Measurements from ENCODE around the gene ITGAV.

ITGAV gene

GRCh38 chr2:186645999-186646398 lies 56.1 kb downstream of the ITGAV start:
- no peaks in the 10 kb centered on the region for H3K9me3 ChIP-seq (ENCODE audit: control insufficient read depth in 1 of 2, low read length in 2 of 2)
- no peaks in the 10 kb centered on the region for H3K27me3 ChIP-seq (ENCODE audit: control insufficient read depth in 1 of 2, insufficient read depth in 2 of 2, low read length in 2 of 2)
- H3K4me3 ChIP-seq (ENCODE audit: low read depth in 1 of 2, low read length in 2 of 2), result no peak overlapping the region
- no peak overlapping the region for H3K27ac ChIP-seq (ENCODE audit: low read depth, low read length)
- no peak overlapping the region for H3K9ac ChIP-seq (ENCODE audit: low read depth in 1 of 2, low read length in 2 of 2)
- peaks cover 0 to 4% of the 10 kb centered on the region in 2 donors for H3K4me1 ChIP-seq (ENCODE audit: control insufficient read depth in 1 of 2, insufficient read depth in 2 of 2, low read length in 2 of 2)
- H3K36me3 ChIP-seq (ENCODE audit: control insufficient read depth in 1 of 2, insufficient read depth in 2 of 2, low read length in 2 of 2), result peaks cover 11 to 40% of the 10 kb centered on the region in 2 donors

GRCh38 chr2:186648130-186648529 lies 58.3 kb downstream of the ITGAV start:
- H3K9me3 ChIP-seq (ENCODE audit: control insufficient read depth in 1 of 2, low read length in 2 of 2), result no peaks in the 10 kb centered on the region
- no peak overlapping the region for H3K27ac ChIP-seq (ENCODE audit: low read depth, low read length)
- H3K4me1 ChIP-seq (ENCODE audit: control insufficient read depth in 1 of 2, insufficient read depth in 2 of 2, low read length in 2 of 2), result no peaks in the 10 kb centered on the region
- no peaks in the 10 kb centered on the region for H3K27me3 ChIP-seq (ENCODE audit: control insufficient read depth in 1 of 2, insufficient read depth in 2 of 2, low read length in 2 of 2)
- H3K36me3 ChIP-seq (ENCODE audit: control insufficient read depth in 1 of 2, insufficient read depth in 2 of 2, low read length in 2 of 2), result peaks cover 4 to 21% of the 10 kb centered on the region in 2 donors
- H3K9ac ChIP-seq (ENCODE audit: low read depth in 1 of 2, low read length in 2 of 2), result no peak overlapping the region
- H3K4me3 ChIP-seq (ENCODE audit: low read depth in 1 of 2, low read length in 2 of 2), result no peak overlapping the region

GRCh38 chr2:186653511-186653910 lies 63.7 kb downstream of the ITGAV start:
- Histone ChIP-seq H3K9ac (ENCODE audit: low read depth in 1 of 2, low read length in 2 of 2) (no peak overlapping the region), H3K9me3 (ENCODE audit: control insufficient read depth in 1 of 2, low read length in 2 of 2) (no peaks in the 10 kb centered on the region), H3K27me3 (ENCODE audit: control insufficient read depth in 1 of 2, insufficient read depth in 2 of 2, low read length in 2 of 2) (no peaks in the 10 kb centered on the region), H3K36me3 (ENCODE audit: control insufficient read depth in 1 of 2, insufficient read depth in 2 of 2, low read length in 2 of 2) (peaks cover 8 to 19% of the 10 kb centered on the region in 2 donors), H3K4me1 (ENCODE audit: control insufficient read depth in 1 of 2, insufficient read depth in 2 of 2, low read length in 2 of 2) (no peaks in the 10 kb centered on the region), H3K4me3 (ENCODE audit: low read depth in 1 of 2, low read length in 2 of 2) (no peak overlapping the region), H3K27ac (ENCODE audit: low read depth, low read length) (no peak overlapping the region)

GRCh38 chr2:186659383-186659782 lies 69.5 kb downstream of the ITGAV start:
- no peaks in the 10 kb centered on the region for H3K4me1 ChIP-seq (ENCODE audit: control insufficient read depth in 1 of 2, insufficient read depth in 2 of 2, low read length in 2 of 2)
- H3K4me3 ChIP-seq (ENCODE audit: low read depth in 1 of 2, low read length in 2 of 2), result no peak overlapping the region
- no peaks in the 10 kb centered on the region for H3K27me3 ChIP-seq (ENCODE audit: control insufficient read depth in 1 of 2, insufficient read depth in 2 of 2, low read length in 2 of 2)
- no peaks in the 10 kb centered on the region for H3K9me3 ChIP-seq (ENCODE audit: control insufficient read depth in 1 of 2, low read length in 2 of 2)
- H3K27ac ChIP-seq (ENCODE audit: low read depth, low read length), result no peak overlapping the region
- no peak overlapping the region for H3K9ac ChIP-seq (ENCODE audit: low read depth in 1 of 2, low read length in 2 of 2)
- H3K36me3 ChIP-seq (ENCODE audit: control insufficient read depth in 1 of 2, insufficient read depth in 2 of 2, low read length in 2 of 2), result peaks cover 19 to 32% of the 10 kb centered on the region in 2 donors

- Histone ChIP-seq H3K27ac (ENCODE audit: low read depth, low read length) (no peak overlapping the region), H3K9me3 (ENCODE audit: control insufficient read depth in 1 of 2, low read length in 2 of 2) (no peaks in the 10 kb centered on the region), H3K9ac (ENCODE audit: low read depth in 1 of 2, low read length in 2 of 2) (no peak overlapping the region), H3K4me3 (ENCODE audit: low read depth in 1 of 2, low read length in 2 of 2) (no peak overlapping the region), H3K36me3 (ENCODE audit: control insufficient read depth in 1 of 2, insufficient read depth in 2 of 2, low read length in 2 of 2) (peaks cover 28 to 51% of the 10 kb centered on the region in 2 donors), H3K4me1 (ENCODE audit: control insufficient read depth in 1 of 2, insufficient read depth in 2 of 2, low read length in 2 of 2) (no peaks in the 10 kb centered on the region), H3K27me3 (ENCODE audit: control insufficient read depth in 1 of 2, insufficient read depth in 2 of 2, low read length in 2 of 2) (no peaks in the 10 kb centered on the region)
These were observed 74.7 kb downstream of the ITGAV start for GRCh38 chr2:186664385-186665043.

GRCh38 chr2:186669146-186669545 lies 79.3 kb downstream of the ITGAV start:
- Histone ChIP-seq H3K9ac (ENCODE audit: low read depth in 1 of 2, low read length in 2 of 2) (no peak overlapping the region), H3K9me3 (ENCODE audit: control insufficient read depth in 1 of 2, low read length in 2 of 2) (no peaks in the 10 kb centered on the region), H3K36me3 (ENCODE audit: control insufficient read depth in 1 of 2, insufficient read depth in 2 of 2, low read length in 2 of 2) (peaks cover 51 to 84% of the 10 kb centered on the region in 2 donors), H3K27ac (ENCODE audit: low read depth, low read length) (no peak overlapping the region), H3K4me3 (ENCODE audit: low read depth in 1 of 2, low read length in 2 of 2) (no peak overlapping the region), H3K4me1 (ENCODE audit: control insufficient read depth in 1 of 2, insufficient read depth in 2 of 2, low read length in 2 of 2) (no peaks in the 10 kb centered on the region), H3K27me3 (ENCODE audit: control insufficient read depth in 1 of 2, insufficient read depth in 2 of 2, low read length in 2 of 2) (no peaks in the 10 kb centered on the region)

- Histone ChIP-seq H3K36me3 (ENCODE audit: control insufficient read depth in 1 of 2, insufficient read depth in 2 of 2, low read length in 2 of 2) (peaks cover 48 to 79% of the 10 kb centered on the region in 2 donors), H3K4me1 (ENCODE audit: control insufficient read depth in 1 of 2, insufficient read depth in 2 of 2, low read length in 2 of 2) (no peaks in the 10 kb centered on the region), H3K4me3 (ENCODE audit: low read depth in 1 of 2, low read length in 2 of 2) (no peak overlapping the region), H3K27ac (ENCODE audit: low read depth, low read length) (no peak overlapping the region), H3K9ac (ENCODE audit: low read depth in 1 of 2, low read length in 2 of 2) (no peak overlapping the region), H3K27me3 (ENCODE audit: control insufficient read depth in 1 of 2, insufficient read depth in 2 of 2, low read length in 2 of 2) (no peaks in the 10 kb centered on the region), H3K9me3 (ENCODE audit: control insufficient read depth in 1 of 2, low read length in 2 of 2) (no peaks in the 10 kb centered on the region)
These were observed 81.0 kb downstream of the ITGAV start for GRCh38 chr2:186670831-186671230.

- Histone ChIP-seq H3K9me3 (ENCODE audit: control insufficient read depth in 1 of 2, low read length in 2 of 2) (no peaks in the 10 kb centered on the region), H3K36me3 (ENCODE audit: control insufficient read depth in 1 of 2, insufficient read depth in 2 of 2, low read length in 2 of 2) (peaks cover 30 to 51% of the 10 kb centered on the region in 2 donors), H3K27ac (ENCODE audit: low read depth, low read length) (no peak overlapping the region), H3K27me3 (ENCODE audit: control insufficient read depth in 1 of 2, insufficient read depth in 2 of 2, low read length in 2 of 2) (no peaks in the 10 kb centered on the region), H3K4me1 (ENCODE audit: control insufficient read depth in 1 of 2, insufficient read depth in 2 of 2, low read length in 2 of 2) (no peaks in the 10 kb centered on the region), H3K4me3 (ENCODE audit: low read depth in 1 of 2, low read length in 2 of 2) (no peak overlapping the region), H3K9ac (ENCODE audit: low read depth in 1 of 2, low read length in 2 of 2) (no peak overlapping the region)
These were observed 85.5 kb downstream of the ITGAV start for GRCh38 chr2:186675380-186675779.

- Histone ChIP-seq H3K4me1 (ENCODE audit: control insufficient read depth in 1 of 2, insufficient read depth in 2 of 2, low read length in 2 of 2) (no peaks in the 10 kb centered on the region), H3K27ac (ENCODE audit: low read depth, low read length) (no peak overlapping the region), H3K9me3 (ENCODE audit: control insufficient read depth in 1 of 2, low read length in 2 of 2) (peaks cover 2 to 3% of the 10 kb centered on the region in 2 donors), H3K36me3 (ENCODE audit: control insufficient read depth in 1 of 2, insufficient read depth in 2 of 2, low read length in 2 of 2) (no peaks in the 10 kb centered on the region), H3K27me3 (ENCODE audit: control insufficient read depth in 1 of 2, insufficient read depth in 2 of 2, low read length in 2 of 2) (no peaks in the 10 kb centered on the region), H3K9ac (ENCODE audit: low read depth in 1 of 2, low read length in 2 of 2) (no peak overlapping the region), H3K4me3 (ENCODE audit: low read depth in 1 of 2, low read length in 2 of 2) (no peak overlapping the region)
These were observed 93.5 kb downstream of the ITGAV start for GRCh38 chr2:186683341-186683740.

- Histone ChIP-seq H3K9ac (ENCODE audit: low read depth in 1 of 2, low read length in 2 of 2) (no peak overlapping the region), H3K27ac (ENCODE audit: low read depth, low read length) (no peak overlapping the region), H3K27me3 (ENCODE audit: control insufficient read depth in 1 of 2, insufficient read depth in 2 of 2, low read length in 2 of 2) (peaks cover 0 to 7% of the 10 kb centered on the region in 2 donors), H3K9me3 (ENCODE audit: control insufficient read depth in 1 of 2, low read length in 2 of 2) (peaks cover 2 to 3% of the 10 kb centered on the region in 2 donors), H3K4me1 (ENCODE audit: control insufficient read depth in 1 of 2, insufficient read depth in 2 of 2, low read length in 2 of 2) (no peaks in the 10 kb centered on the region), H3K4me3 (ENCODE audit: low read depth in 1 of 2, low read length in 2 of 2) (no peak overlapping the region), H3K36me3 (ENCODE audit: control insufficient read depth in 1 of 2, insufficient read depth in 2 of 2, low read length in 2 of 2) (no peaks in the 10 kb centered on the region)
These were observed 98.0 kb downstream of the ITGAV start for GRCh38 chr2:186687807-186688211.
